AG04450 (cell line): ENCODE results near the gene IFNL4. TPM values are rescaled to one million over a fixed set of nuclear protein-coding genes. Genes with fewer than 3 reads are reported as not detected.

Source experiments
- CTCF ChIA-PET: fragments of 300-600, 350-600 bp; formaldehyde crosslinking; extraction: SDS; loops from one replicate; lab custom pipeline; 2022; ENCODE audit warnings: antibody characterized with exemption, inconsistent platforms; lab: Charles Lee
- POLR2A ChIA-PET: fragments of 350-600 bp; formaldehyde crosslinking; extraction: SDS; loops from one replicate; lab custom pipeline; 2021; ENCODE audit warnings: antibody characterized with exemption, inconsistent platforms; lab: Yijun Ruan, JAX
- DNase-seq: peaks from one replicate; pipeline ENCODE4 v3.0.0-alpha.2; 2011; ENCODE audit warnings: low read depth, low spot score
- H3K27ac ChIP-seq: one replicate; pipeline ENCODE4 v1.5.1; 2012; ENCODE audit warnings: low read depth, low read length, control low read depth
- H3K27me3 ChIP-seq: one replicate; pipeline ENCODE4 v1.6.0; 2012; ENCODE audit warnings: low read length; ENCODE audit not compliant: control insufficient read depth, insufficient read depth
- H3K4me3 ChIP-seq: 2 replicates; pipeline ENCODE4 v1.5.1; 2011; ENCODE audit warnings: mild to moderate bottlenecking, low read depth, low read length, control low read depth
- H3K9me3 ChIP-seq: 2 replicates; pipeline ENCODE4 v1.5.1; 2012; ENCODE audit warnings: low read length; ENCODE audit not compliant: control insufficient read depth, insufficient read depth
- CTCF ChIP-seq: IDR thresholded peaks from 2 replicates; pipeline ENCODE4 v1.5.1; 2011; ENCODE audit warnings: low read depth, low read length, control low read depth, inconsistent platforms
- polyA plus RNA-seq: library from polyadenylated mRNA; depleted of rRNA; stranded (reverse); fragments of >200 nt; gene quantifications from 2 replicates; pipeline ENCODE4 v1.2.3, GENCODE V29; 2011

The IFNL4 gene
- polyA plus RNA-seq, 1 experiment: not detected

DNA sequence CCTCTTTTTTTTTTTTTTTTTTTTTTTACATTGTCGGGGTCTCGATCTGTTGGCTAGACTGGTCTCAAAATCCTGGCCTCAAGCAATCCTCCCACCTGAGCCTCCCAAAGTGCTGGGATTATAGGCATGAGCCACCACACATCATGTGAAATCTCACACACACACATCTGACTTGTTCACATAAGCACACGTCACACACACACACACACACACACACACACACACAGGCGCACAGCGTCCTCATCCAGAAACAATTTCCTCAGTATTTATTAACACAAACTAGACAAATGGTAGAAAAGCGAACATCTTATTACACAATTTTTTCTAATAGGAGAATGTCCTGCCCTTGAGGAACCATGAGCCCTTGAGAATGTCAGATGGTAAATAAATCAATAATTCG, 39.5 kb downstream of the IFNL4 start:
- H3K27me3 ChIP-seq: peaks cover 20% of the 10 kb centered on the region
- ChIA-PET POLR2A (no interaction called here), CTCF (no interaction called here)
- TF ChIP-seq CTCF: no peak
- DNase-seq: no peak
- no peak overlapping the region for H3K27ac ChIP-seq
- H3K9me3 ChIP-seq: no peaks in the 10 kb centered on the region
- H3K4me3 ChIP-seq: no peak overlapping the region

GRCh38 chr19:39208175-39208795, 40.4 kb downstream of the IFNL4 start:
- POLR2A ChIA-PET: no interaction called here
- no peak for DNase-seq
- no peak for TF ChIP-seq CTCF
- CTCF ChIA-PET: no interaction called here
- Histone ChIP-seq H3K27me3 (peaks cover 26% of the 10 kb centered on the region), H3K4me3 (no peak overlapping the region), H3K9me3 (no peaks in the 10 kb centered on the region), H3K27ac (no peak overlapping the region)

- ChIA-PET CTCF (no interaction called here), POLR2A (no interaction called here)
Measured at GRCh38 chr19:39207293-39207836, 41.3 kb downstream of the IFNL4 start.

GRCh38 chr19:39206122-39206521, 42.5 kb downstream of the IFNL4 start:
- H3K4me3 ChIP-seq: no peak overlapping the region
- POLR2A ChIA-PET: no interaction called here
- no peak for TF ChIP-seq CTCF

More at GRCh38 chr19:39207293-39207836, 41.3 kb downstream of the IFNL4 start:
- peaks cover 31% of the 10 kb centered on the region for H3K27me3 ChIP-seq
- TF ChIP-seq CTCF: no peak
- H3K9me3 ChIP-seq: no peaks in the 10 kb centered on the region
- no peak for DNase-seq
- no peak overlapping the region for H3K4me3 ChIP-seq
- no peak overlapping the region for H3K27ac ChIP-seq

DNA sequence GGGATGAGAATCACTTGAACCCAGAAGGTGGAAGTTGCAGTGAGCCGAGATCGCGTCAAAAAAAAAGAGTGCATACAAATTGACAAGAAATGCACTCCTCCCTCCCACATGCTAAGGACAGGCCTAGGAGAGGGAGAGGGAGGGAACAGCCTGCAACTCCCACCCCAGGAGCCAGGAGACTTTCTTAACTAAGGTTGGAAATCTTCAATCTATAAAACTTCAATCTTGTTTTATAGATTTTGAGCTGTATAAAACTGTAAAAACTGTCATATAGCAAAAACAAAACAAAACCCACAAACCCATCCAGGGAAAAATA, 43.2 kb downstream of the IFNL4 start:
- Histone ChIP-seq H3K27me3 (peaks cover 37% of the 10 kb centered on the region), H3K4me3 (no peak overlapping the region), H3K9me3 (no peaks in the 10 kb centered on the region), H3K27ac (no peak overlapping the region)
- POLR2A ChIA-PET: no interaction called here
- no peak for DNase-seq
- no peak for TF ChIP-seq CTCF
- CTCF ChIA-PET: no interaction called here

More at GRCh38 chr19:39206122-39206521, 42.5 kb downstream of the IFNL4 start:
- Histone ChIP-seq H3K9me3 (no peaks in the 10 kb centered on the region), H3K27ac (no peak overlapping the region), H3K27me3 (peaks cover 31% of the 10 kb centered on the region)
- DNase-seq: no peak
- CTCF ChIA-PET: no interaction called here
